Subcutaneous abdominal adipose tissue (tissue), 5 donors: ENCODE measurements around the gene TPK1.

Experiments used
- H3K27ac ChIP-seq: one replicate; pipeline ENCODE4 v1.7.0; 2013; ENCODE audit warnings: low read depth, mild to moderate bottlenecking, inconsistent platforms, low read length, moderate library complexity
- H3K27me3 ChIP-seq, 5 donors: one replicate each; pipeline ENCODE4 v1.7.0; 2013; ENCODE audit warnings: low read length in 5 of 5, inconsistent platforms in 1 of 5; ENCODE audit not compliant: control insufficient read depth in 5 of 5, insufficient read depth in 4 of 5
- H3K36me3 ChIP-seq, 5 donors: one replicate each; pipeline ENCODE4 v1.7.0; 2013; ENCODE audit warnings: low read length in 5 of 5; ENCODE audit not compliant: control insufficient read depth in 5 of 5, insufficient read depth in 5 of 5
- H3K4me1 ChIP-seq, 5 donors: one replicate each; pipeline ENCODE4 v1.7.0; 2013; ENCODE audit warnings: low read length in 5 of 5, mild to moderate bottlenecking in 3 of 5, moderate library complexity in 1 of 5; ENCODE audit not compliant: control insufficient read depth in 5 of 5, insufficient read depth in 5 of 5
- H3K4me3 ChIP-seq, 5 donors: one replicate each; pipeline ENCODE4 v1.7.0; 2013; ENCODE audit warnings: low read length in 5 of 5, low read depth in 1 of 5
- H3K9ac ChIP-seq, 5 donors: one replicate each; pipeline ENCODE4 v1.7.0; 2013; ENCODE audit warnings: low read length in 5 of 5, mild to moderate bottlenecking in 4 of 5, moderate library complexity in 3 of 5
- H3K9me3 ChIP-seq, 5 donors: one replicate each; pipeline ENCODE4 v1.7.0; 2013; ENCODE audit warnings: low read length in 5 of 5; ENCODE audit not compliant: control insufficient read depth in 5 of 5
- donor health status: healthy.
- donor health status: healthy.
- donor health status: healthy.
- donor health status: healthy.
- donor health status: healthy.

Gene TPK1

GRCh38 chr7:144529269-144529926, 306.5 kb downstream of the TPK1 start:
- Histone ChIP-seq H3K9ac (no peak overlapping the region), H3K4me1 (no peaks in the 10 kb centered on the region), H3K27me3 (no peaks in the 10 kb centered on the region), H3K4me3 (no peak overlapping the region), H3K27ac (no peak overlapping the region), H3K9me3 (peaks cover 0 to 2% (median 0%) of the 10 kb centered on the region in 5 donors), H3K36me3 (no peaks in the 10 kb centered on the region)

- H3K36me3 ChIP-seq, result no peaks in the 10 kb centered on the region
- H3K9ac ChIP-seq, result no peak overlapping the region
- no peaks in the 10 kb centered on the region for H3K4me1 ChIP-seq
- H3K4me3 ChIP-seq, result no peak overlapping the region
- H3K27me3 ChIP-seq, result no peaks in the 10 kb centered on the region
- no peak overlapping the region for H3K27ac ChIP-seq
- peaks cover 0 to 2% (median 0%) of the 10 kb centered on the region in 5 donors for H3K9me3 ChIP-seq
Measured at GRCh38 chr7:144528536-144529045, 307.3 kb downstream of the TPK1 start.

GRCh38 chr7:144527051-144527471, 308.8 kb downstream of the TPK1 start:
- Histone ChIP-seq H3K27me3 (no peaks in the 10 kb centered on the region), H3K9ac (no peak overlapping the region), H3K4me3 (no peak overlapping the region), H3K4me1 (no peaks in the 10 kb centered on the region), H3K36me3 (no peaks in the 10 kb centered on the region), H3K27ac (no peak overlapping the region), H3K9me3 (no peaks in the 10 kb centered on the region)

- H3K9me3 ChIP-seq, result no peaks in the 10 kb centered on the region
- H3K9ac ChIP-seq, result no peak overlapping the region
- no peaks in the 10 kb centered on the region for H3K4me1 ChIP-seq
- H3K4me3 ChIP-seq, result no peak overlapping the region
- H3K36me3 ChIP-seq, result no peaks in the 10 kb centered on the region
- H3K27me3 ChIP-seq, result no peaks in the 10 kb centered on the region
- no peak overlapping the region for H3K27ac ChIP-seq
Measured at GRCh38 chr7:144525956-144526355, 309.9 kb downstream of the TPK1 start.

GRCh38 chr7:144524271-144524670, 311.6 kb downstream of the TPK1 start:
- no peak overlapping the region for H3K4me3 ChIP-seq
- H3K36me3 ChIP-seq, result no peaks in the 10 kb centered on the region
- no peak overlapping the region for H3K9ac ChIP-seq
- no peaks in the 10 kb centered on the region for H3K27me3 ChIP-seq
- no peaks in the 10 kb centered on the region for H3K9me3 ChIP-seq
- no peak overlapping the region for H3K27ac ChIP-seq
- peaks cover 0 to 5% (median 0%) of the 10 kb centered on the region in 5 donors for H3K4me1 ChIP-seq

- H3K27ac ChIP-seq, result no peak overlapping the region
- no peak overlapping the region for H3K9ac ChIP-seq
- H3K4me3 ChIP-seq, result no peak overlapping the region
- no peaks in the 10 kb centered on the region for H3K9me3 ChIP-seq
- H3K27me3 ChIP-seq, result no peaks in the 10 kb centered on the region
- peaks cover 0 to 8% (median 0%) of the 10 kb centered on the region in 5 donors for H3K4me1 ChIP-seq
- no peaks in the 10 kb centered on the region for H3K36me3 ChIP-seq
Measured at GRCh38 chr7:144523621-144524020, 312.2 kb downstream of the TPK1 start.

GRCh38 chr7:144519925-144520324, 315.9 kb downstream of the TPK1 start:
- H3K36me3 ChIP-seq, result no peaks in the 10 kb centered on the region
- H3K4me3 ChIP-seq, result no peak overlapping the region
- peaks cover 0 to 14% (median 0%) of the 10 kb centered on the region in 5 donors for H3K4me1 ChIP-seq
- H3K27me3 ChIP-seq, result no peaks in the 10 kb centered on the region
- no peaks in the 10 kb centered on the region for H3K9me3 ChIP-seq
- no peak overlapping the region for H3K9ac ChIP-seq
- H3K27ac ChIP-seq, result no peak overlapping the region

GRCh38 chr7:144518360-144518759, 317.5 kb downstream of the TPK1 start:
- peaks cover 0 to 14% (median 0%) of the 10 kb centered on the region in 5 donors for H3K4me1 ChIP-seq
- no peak overlapping the region for H3K9ac ChIP-seq
- no peak overlapping the region for H3K27ac ChIP-seq
- no peaks in the 10 kb centered on the region for H3K36me3 ChIP-seq
- H3K27me3 ChIP-seq, result no peaks in the 10 kb centered on the region
- H3K4me3 ChIP-seq, result no peak overlapping the region
- H3K9me3 ChIP-seq, result no peaks in the 10 kb centered on the region

- Histone ChIP-seq H3K27me3 (no peaks in the 10 kb centered on the region), H3K27ac (no peak overlapping the region), H3K4me1 (peaks cover 0 to 14% (median 0%) of the 10 kb centered on the region in 5 donors), H3K9ac (no peak overlapping the region), H3K9me3 (no peaks in the 10 kb centered on the region), H3K36me3 (no peaks in the 10 kb centered on the region), H3K4me3 (no peak overlapping the region)
Measured at GRCh38 chr7:144517749-144518148, 318.1 kb downstream of the TPK1 start.

GRCh38 chr7:144516729-144517525, 318.9 kb downstream of the TPK1 start:
- Histone ChIP-seq H3K4me3 (no peak overlapping the region), H3K36me3 (no peaks in the 10 kb centered on the region), H3K27ac (no peak overlapping the region), H3K4me1 (peaks cover 0 to 14% (median 0%) of the 10 kb centered on the region in 5 donors), H3K9ac (no peak overlapping the region), H3K9me3 (no peaks in the 10 kb centered on the region), H3K27me3 (no peaks in the 10 kb centered on the region)
